ENCODE measurements around the gene TMEM9B.

Gene TMEM9B

GRCh38 chr11:8911029-8911823, 53.0 kb downstream of the TMEM9B start, which contains the start of gene AKIP1:
Gene AKIP1 (plus strand): TSS chr11:8911189. CDS start chr11:8911450, 261 bp downstream.
- Histone ChIP-seq H3K4me3 (peak within 1 kb of the TSS; percentile 90), H3K9ac (ENCODE audit: insufficient read length) (peak within 1 kb of the TSS; percentile 90), H3K9me3 (ENCODE audit: low read depth, low read length) (no peaks in the 10 kb centered on the region), H3K36me3 (ENCODE audit: insufficient read depth, low read length) (peaks cover 2% of the 10 kb centered on the region; the same call in 1 of the 2 replicates), H3K27ac (peak within 1 kb of the TSS; percentile 37; the same call in 1 of the 2 replicates)
- TF ChIP-seq FOXP2 (optimal IDR thresholded peaks at IDR 0.05; ENCODE audit: control extremely low read depth, extremely low read length, insufficient read depth) = peak; percentile 6
- TF ChIP-seq EZH2 (IDR thresholded peaks at IDR 0.05) = no peak
- peak; percentile 90 for TF ChIP-seq POLR2AphosphoS5 (IDR thresholded peaks at IDR 0.05; ENCODE audit: borderline replicate concordance, low read depth, low read length)
- peak; percentile 66 for DNase-seq (ENCODE audit: low read depth, low spot score)

- H3K4me3 ChIP-seq = peak overlapping the region; percentile 70
- H3K9me3 ChIP-seq (ENCODE audit: low read depth, low read length) = no peaks in the 10 kb centered on the region
- H3K36me3 ChIP-seq (ENCODE audit: insufficient read depth, low read length) = no peaks in the 10 kb centered on the region
- TF ChIP-seq FOXP2 (optimal IDR thresholded peaks at IDR 0.05; ENCODE audit: control extremely low read depth, extremely low read length, insufficient read depth) (no peak), EZH2 (IDR thresholded peaks at IDR 0.05) (no peak), POLR2AphosphoS5 (IDR thresholded peaks at IDR 0.05; ENCODE audit: borderline replicate concordance, low read depth, low read length) (no peak)
- H3K27ac ChIP-seq = no peak overlapping the region
- no peak overlapping the region for H3K9ac ChIP-seq (ENCODE audit: insufficient read length)
- no peak for DNase-seq (ENCODE audit: low read depth, low spot score)
Observed at GRCh38 chr11:8910649-8911026, 53.6 kb downstream of the TMEM9B start.

GRCh38 chr11:8908099-8908498, 56.1 kb downstream of the TMEM9B start:
- H3K27ac ChIP-seq = no peak overlapping the region
- no peaks in the 10 kb centered on the region for H3K9me3 ChIP-seq (ENCODE audit: low read depth, low read length)
- DNase-seq (ENCODE audit: low read depth, low spot score) = no peak

GRCh38 chr11:8907116-8907515, 57.1 kb downstream of the TMEM9B start:
- Histone ChIP-seq H3K9ac (ENCODE audit: insufficient read length) (no peak overlapping the region), H3K36me3 (ENCODE audit: insufficient read depth, low read length) (no peaks in the 10 kb centered on the region), H3K4me3 (no peak overlapping the region), H3K9me3 (ENCODE audit: low read depth, low read length) (no peaks in the 10 kb centered on the region), H3K27ac (no peak overlapping the region)
- TF ChIP-seq EZH2 (IDR thresholded peaks at IDR 0.05) = no peak
- no peak for TF ChIP-seq POLR2AphosphoS5 (IDR thresholded peaks at IDR 0.05; ENCODE audit: borderline replicate concordance, low read depth, low read length)
- no peak for TF ChIP-seq FOXP2 (optimal IDR thresholded peaks at IDR 0.05; ENCODE audit: control extremely low read depth, extremely low read length, insufficient read depth)
- DNase-seq (ENCODE audit: low read depth, low spot score) = no peak

More at GRCh38 chr11:8908099-8908498, 56.1 kb downstream of the TMEM9B start:
- Histone ChIP-seq H3K4me3 (no peak overlapping the region), H3K36me3 (ENCODE audit: insufficient read depth, low read length) (no peaks in the 10 kb centered on the region), H3K9ac (ENCODE audit: insufficient read length) (no peak overlapping the region)
- no peak for TF ChIP-seq FOXP2 (optimal IDR thresholded peaks at IDR 0.05; ENCODE audit: control extremely low read depth, extremely low read length, insufficient read depth)
- TF ChIP-seq EZH2 (IDR thresholded peaks at IDR 0.05) = no peak
- TF ChIP-seq POLR2AphosphoS5 (IDR thresholded peaks at IDR 0.05; ENCODE audit: borderline replicate concordance, low read depth, low read length) = no peak

- no peak for DNase-seq (ENCODE audit: low read depth, low spot score)
- H3K9ac ChIP-seq (ENCODE audit: insufficient read length) = no peak overlapping the region
- no peak overlapping the region for H3K4me3 ChIP-seq
- H3K9me3 ChIP-seq (ENCODE audit: low read depth, low read length) = no peaks in the 10 kb centered on the region
- no peak for TF ChIP-seq EZH2 (IDR thresholded peaks at IDR 0.05)
- no peak for TF ChIP-seq POLR2AphosphoS5 (IDR thresholded peaks at IDR 0.05; ENCODE audit: borderline replicate concordance, low read depth, low read length)
- TF ChIP-seq FOXP2 (optimal IDR thresholded peaks at IDR 0.05; ENCODE audit: control extremely low read depth, extremely low read length, insufficient read depth) = no peak
- no peak overlapping the region for H3K27ac ChIP-seq
- H3K36me3 ChIP-seq (ENCODE audit: insufficient read depth, low read length) = no peaks in the 10 kb centered on the region
Observed at GRCh38 chr11:8905528-8906165, 58.6 kb downstream of the TMEM9B start.

- DNase-seq (ENCODE audit: low read depth, low spot score) = no peak
- no peak overlapping the region for H3K4me3 ChIP-seq
- H3K36me3 ChIP-seq (ENCODE audit: insufficient read depth, low read length) = no peaks in the 10 kb centered on the region
- H3K9me3 ChIP-seq (ENCODE audit: low read depth, low read length) = no peaks in the 10 kb centered on the region
- H3K9ac ChIP-seq (ENCODE audit: insufficient read length) = no peak overlapping the region
- no peak overlapping the region for H3K27ac ChIP-seq
- TF ChIP-seq EZH2 (IDR thresholded peaks at IDR 0.05) (no peak), FOXP2 (optimal IDR thresholded peaks at IDR 0.05; ENCODE audit: control extremely low read depth, extremely low read length, insufficient read depth) (no peak), POLR2AphosphoS5 (IDR thresholded peaks at IDR 0.05; ENCODE audit: borderline replicate concordance, low read depth, low read length) (no peak)
Observed at GRCh38 chr11:8899119-8899753, 65.0 kb downstream of the TMEM9B start.
